Measurements from ENCODE around the gene LACTB. TPM values are rescaled to one million over a fixed set of nuclear protein-coding genes. Genes with fewer than 3 reads are reported as not detected.

The LACTB gene, protein sequence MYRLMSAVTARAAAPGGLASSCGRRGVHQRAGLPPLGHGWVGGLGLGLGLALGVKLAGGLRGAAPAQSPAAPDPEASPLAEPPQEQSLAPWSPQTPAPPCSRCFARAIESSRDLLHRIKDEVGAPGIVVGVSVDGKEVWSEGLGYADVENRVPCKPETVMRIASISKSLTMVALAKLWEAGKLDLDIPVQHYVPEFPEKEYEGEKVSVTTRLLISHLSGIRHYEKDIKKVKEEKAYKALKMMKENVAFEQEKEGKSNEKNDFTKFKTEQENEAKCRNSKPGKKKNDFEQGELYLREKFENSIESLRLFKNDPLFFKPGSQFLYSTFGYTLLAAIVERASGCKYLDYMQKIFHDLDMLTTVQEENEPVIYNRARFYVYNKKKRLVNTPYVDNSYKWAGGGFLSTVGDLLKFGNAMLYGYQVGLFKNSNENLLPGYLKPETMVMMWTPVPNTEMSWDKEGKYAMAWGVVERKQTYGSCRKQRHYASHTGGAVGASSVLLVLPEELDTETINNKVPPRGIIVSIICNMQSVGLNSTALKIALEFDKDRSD
- polyA plus RNA-seq (2013, experiment 1 of 2), result 10.2 TPM
- 11.0 TPM for polyA plus RNA-seq (2013, experiment 2 of 2)

DNA sequence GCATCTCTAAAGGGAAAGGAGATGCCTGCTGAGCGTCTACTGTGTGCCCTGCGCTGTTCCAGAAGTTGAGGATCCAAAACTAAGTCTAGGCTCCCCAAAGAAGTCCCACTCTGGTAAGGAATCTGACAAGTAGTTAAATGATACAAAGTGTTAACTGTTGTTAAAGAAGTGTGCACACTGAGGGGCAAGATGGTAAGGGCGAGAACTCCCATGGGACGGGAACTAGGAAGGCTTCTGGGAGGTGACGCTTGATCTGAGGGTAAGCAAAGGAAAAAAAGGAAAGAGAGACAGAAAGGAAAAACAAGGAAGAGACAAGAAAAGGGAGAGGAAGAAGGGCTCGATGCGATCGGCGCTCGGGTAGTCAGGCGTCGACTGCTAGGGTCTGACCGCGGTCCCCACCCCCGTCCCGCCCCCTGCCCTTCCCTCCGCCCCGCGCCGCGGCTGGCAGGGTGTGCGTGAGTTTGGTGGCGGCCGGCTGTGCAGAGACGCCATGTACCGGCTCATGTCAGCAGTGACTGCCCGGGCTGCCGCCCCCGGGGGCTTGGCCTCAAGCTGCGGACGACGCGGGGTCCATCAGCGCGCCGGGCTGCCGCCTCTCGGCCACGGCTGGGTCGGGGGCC, at the start of gene LACTB:
Gene LACTB, plus strand, starts transcription at position 480 of the 620 bp plus-strand sequence. Its CDS starts 11 bp downstream, at position 491.
- Histone ChIP-seq H3K27ac (ENCODE audit: low read depth, low read length, severe bottlenecking) (peak within 1 kb of the TSS; percentile 16), H3K9me3 (ENCODE audit: control insufficient read depth, low read length) (peaks cover 8% of the 10 kb centered on the region), H3K4me3 (ENCODE audit: extremely low read depth, insufficient read depth, low read length, poor library complexity, severe bottlenecking) (peak within 1 kb of the TSS; percentile 75), H3K4me1 (ENCODE audit: control insufficient read depth, insufficient read depth, low read length, poor library complexity, severe bottlenecking) (no peaks in the 10 kb centered on the region), H3K36me3 (ENCODE audit: control insufficient read depth, insufficient read depth, low read length) (no peaks in the 10 kb centered on the region)
- 4 to 10% methylated on average over 17 to 25 of the region's 40 CpGs for WGBS, 2 experiments (ENCODE audit: insufficient coverage in 2 of 2)

DNA sequence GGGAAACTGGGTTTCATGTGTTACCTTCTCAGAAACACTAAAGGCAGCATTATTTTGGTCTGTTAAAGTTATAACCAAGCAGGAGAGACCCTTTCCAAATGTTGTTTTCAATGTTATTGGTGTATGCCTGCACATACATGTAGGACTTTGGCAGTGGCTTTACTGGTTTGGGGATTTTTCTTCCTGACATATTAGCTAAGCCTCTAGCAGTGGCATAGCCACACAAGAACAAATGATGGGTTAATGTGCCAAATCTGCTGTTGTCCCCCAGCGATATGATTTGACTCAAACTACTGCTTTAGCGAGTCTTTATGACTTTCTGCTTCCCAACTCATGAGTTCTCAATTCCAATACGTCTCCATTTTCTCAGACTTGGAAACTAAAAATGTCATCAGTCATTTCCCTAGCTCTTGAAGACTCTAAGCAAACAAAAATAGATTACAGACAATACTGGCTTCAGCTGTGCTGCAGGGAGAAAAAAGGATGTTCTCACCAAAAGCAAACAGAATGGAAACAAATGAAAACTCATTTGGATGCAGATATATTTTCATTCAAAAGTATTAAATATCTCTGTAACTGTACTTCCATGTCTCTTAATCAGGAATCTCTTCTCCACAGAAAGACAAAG, 49.5 kb upstream of the LACTB start:
- no peak overlapping the region for H3K4me3 ChIP-seq (ENCODE audit: extremely low read depth, insufficient read depth, low read length, poor library complexity, severe bottlenecking)
- no peaks in the 10 kb centered on the region for H3K9me3 ChIP-seq (ENCODE audit: control insufficient read depth, low read length)
- 91 to 100% methylated on average over 3 of the region's 3 CpGs for WGBS, 2 experiments (ENCODE audit: insufficient coverage in 2 of 2)
- peaks cover 52% of the 10 kb centered on the region for H3K36me3 ChIP-seq (ENCODE audit: control insufficient read depth, insufficient read depth, low read length)
- H3K4me1 ChIP-seq (ENCODE audit: control insufficient read depth, insufficient read depth, low read length, poor library complexity, severe bottlenecking), result peaks cover 21% of the 10 kb centered on the region
- H3K27ac ChIP-seq (ENCODE audit: low read depth, low read length, severe bottlenecking), result peak overlapping the region; percentile 62

DNA sequence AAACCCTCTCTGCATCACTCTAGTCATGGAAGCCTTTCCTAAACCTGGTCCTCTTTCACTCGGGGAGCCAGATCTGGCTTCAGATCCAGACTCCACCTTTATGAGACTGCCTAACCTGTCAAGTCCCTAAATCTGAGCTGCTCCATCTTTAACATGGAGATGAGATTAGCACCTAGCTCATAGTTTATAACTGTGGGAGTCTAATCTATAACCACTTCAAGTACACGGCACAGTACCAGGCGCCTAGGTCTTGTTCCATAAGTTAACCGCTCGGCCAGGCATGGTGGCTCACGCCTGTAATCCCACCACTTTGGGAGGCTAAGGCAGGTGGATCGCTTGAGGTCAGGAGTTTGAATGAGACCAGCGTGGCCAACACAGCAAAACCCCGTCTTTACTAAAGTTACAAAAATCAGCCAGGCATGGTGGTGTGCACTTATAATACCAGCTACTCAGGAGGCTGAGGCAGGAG, 48.8 kb upstream of the LACTB start:
- H3K27ac ChIP-seq (ENCODE audit: low read depth, low read length, severe bottlenecking), result peak overlapping the region; percentile 62
- H3K36me3 ChIP-seq (ENCODE audit: control insufficient read depth, insufficient read depth, low read length), result peaks cover 45% of the 10 kb centered on the region

DNA sequence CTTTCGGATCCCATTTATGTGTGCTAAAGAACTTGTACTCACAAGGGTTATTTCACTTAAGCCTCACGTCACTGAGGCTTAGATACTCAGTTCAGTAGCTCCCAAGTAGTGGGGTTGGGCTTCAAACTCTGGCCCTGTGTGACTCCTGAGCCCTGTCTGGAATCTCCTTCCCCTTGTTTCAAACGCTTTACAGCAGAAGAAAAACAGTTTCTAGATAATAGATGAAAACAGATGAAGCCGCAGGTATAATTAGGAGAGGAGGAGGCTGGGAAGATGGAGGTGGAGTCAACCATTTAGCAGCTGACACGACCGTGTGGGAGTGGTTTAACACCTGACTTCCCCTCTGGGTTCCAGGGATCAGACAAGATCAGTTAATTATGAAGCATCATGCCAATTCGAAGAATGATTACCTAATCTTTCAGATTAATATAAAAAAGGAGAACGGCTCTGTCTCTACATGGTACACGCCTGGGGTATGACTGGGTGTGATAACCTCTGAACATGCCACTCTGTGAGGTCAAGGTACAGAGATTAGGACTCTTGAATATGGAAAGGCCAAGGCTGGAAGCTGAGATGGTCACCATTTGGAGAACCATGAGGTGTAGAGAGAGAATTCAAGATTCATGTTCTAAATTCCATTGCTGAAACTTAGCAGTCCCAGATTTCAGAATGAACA, 48.0 kb upstream of the LACTB start:
- H3K4me1 ChIP-seq (ENCODE audit: control insufficient read depth, insufficient read depth, low read length, poor library complexity, severe bottlenecking), result peaks cover 31% of the 10 kb centered on the region
- no peaks in the 10 kb centered on the region for H3K9me3 ChIP-seq (ENCODE audit: control insufficient read depth, low read length)
- peak overlapping the region; percentile 6 for H3K27ac ChIP-seq (ENCODE audit: low read depth, low read length, severe bottlenecking)
- H3K36me3 ChIP-seq (ENCODE audit: control insufficient read depth, insufficient read depth, low read length), result peaks cover 37% of the 10 kb centered on the region
- H3K4me3 ChIP-seq (ENCODE audit: extremely low read depth, insufficient read depth, low read length, poor library complexity, severe bottlenecking), result no peak overlapping the region
- WGBS, 2 experiments (ENCODE audit: insufficient coverage in 2 of 2), result 93 to 100% methylated on average over 3 to 6 of the region's 9 CpGs

More for the DNA sequence above, 48.8 kb upstream of the LACTB start:
- no peaks in the 10 kb centered on the region for H3K9me3 ChIP-seq (ENCODE audit: control insufficient read depth, low read length)
- WGBS, 2 experiments (ENCODE audit: insufficient coverage in 2 of 2), result 88 to 100% methylated on average over 7 of the region's 9 CpGs
- H3K4me1 ChIP-seq (ENCODE audit: control insufficient read depth, insufficient read depth, low read length, poor library complexity, severe bottlenecking), result peaks cover 28% of the 10 kb centered on the region
- no peak overlapping the region for H3K4me3 ChIP-seq (ENCODE audit: extremely low read depth, insufficient read depth, low read length, poor library complexity, severe bottlenecking)

DNA sequence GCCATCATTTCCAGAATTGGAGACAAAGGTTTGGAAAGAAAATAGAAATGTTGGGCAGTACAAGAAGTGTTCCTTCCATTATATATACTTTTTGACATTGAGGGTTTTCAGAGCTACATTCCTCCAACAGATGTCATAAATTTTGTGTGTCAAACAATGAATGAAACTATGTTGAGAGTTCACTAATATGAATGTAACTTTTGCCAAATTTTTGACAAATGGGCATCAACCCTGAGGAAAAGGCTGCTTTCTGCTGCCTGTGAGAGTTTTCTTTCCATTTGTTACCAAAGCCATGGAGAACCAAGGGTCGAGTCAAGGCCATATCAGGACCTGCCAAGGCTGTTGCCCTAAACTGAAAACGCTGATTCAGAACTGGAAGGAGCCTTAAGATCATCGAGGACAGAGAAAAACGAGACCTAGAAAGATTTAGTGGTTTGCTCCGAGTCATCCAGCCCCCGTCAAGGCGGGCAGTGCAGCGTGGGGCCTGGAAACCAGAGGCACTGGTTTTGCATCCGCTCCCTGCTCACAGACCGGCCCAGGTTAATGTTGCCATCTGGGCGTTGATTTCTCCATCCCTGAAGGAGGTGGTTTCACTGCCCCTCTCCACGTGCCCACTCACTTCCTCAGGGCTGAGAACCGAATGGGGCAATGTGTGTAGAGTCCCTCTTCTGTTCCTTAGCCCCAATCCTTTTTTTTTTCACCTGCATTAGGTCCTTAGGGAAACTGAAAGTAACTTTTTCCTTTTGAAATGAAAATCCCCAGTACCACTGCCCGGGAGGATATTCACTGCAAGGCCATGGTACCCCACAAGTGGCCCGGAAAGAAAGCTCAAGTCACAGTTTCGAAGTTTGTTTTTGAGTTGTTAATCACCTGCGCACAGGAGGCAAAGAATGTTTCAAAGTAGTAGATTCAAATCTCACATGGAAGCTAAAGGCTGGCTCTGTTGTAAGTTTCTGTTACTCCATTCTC, 46.4 kb upstream of the LACTB start:
- H3K27ac ChIP-seq (ENCODE audit: low read depth, low read length, severe bottlenecking), result peak overlapping the region; percentile 57
- WGBS, 2 experiments (ENCODE audit: insufficient coverage in 2 of 2), result 76 to 79% methylated on average over 15 to 17 of the region's 17 CpGs
- H3K36me3 ChIP-seq (ENCODE audit: control insufficient read depth, insufficient read depth, low read length), result peaks cover 21% of the 10 kb centered on the region
- H3K9me3 ChIP-seq (ENCODE audit: control insufficient read depth, low read length), result no peaks in the 10 kb centered on the region
- no peak overlapping the region for H3K4me3 ChIP-seq (ENCODE audit: extremely low read depth, insufficient read depth, low read length, poor library complexity, severe bottlenecking)
- H3K4me1 ChIP-seq (ENCODE audit: control insufficient read depth, insufficient read depth, low read length, poor library complexity, severe bottlenecking), result peaks cover 42% of the 10 kb centered on the region

DNA sequence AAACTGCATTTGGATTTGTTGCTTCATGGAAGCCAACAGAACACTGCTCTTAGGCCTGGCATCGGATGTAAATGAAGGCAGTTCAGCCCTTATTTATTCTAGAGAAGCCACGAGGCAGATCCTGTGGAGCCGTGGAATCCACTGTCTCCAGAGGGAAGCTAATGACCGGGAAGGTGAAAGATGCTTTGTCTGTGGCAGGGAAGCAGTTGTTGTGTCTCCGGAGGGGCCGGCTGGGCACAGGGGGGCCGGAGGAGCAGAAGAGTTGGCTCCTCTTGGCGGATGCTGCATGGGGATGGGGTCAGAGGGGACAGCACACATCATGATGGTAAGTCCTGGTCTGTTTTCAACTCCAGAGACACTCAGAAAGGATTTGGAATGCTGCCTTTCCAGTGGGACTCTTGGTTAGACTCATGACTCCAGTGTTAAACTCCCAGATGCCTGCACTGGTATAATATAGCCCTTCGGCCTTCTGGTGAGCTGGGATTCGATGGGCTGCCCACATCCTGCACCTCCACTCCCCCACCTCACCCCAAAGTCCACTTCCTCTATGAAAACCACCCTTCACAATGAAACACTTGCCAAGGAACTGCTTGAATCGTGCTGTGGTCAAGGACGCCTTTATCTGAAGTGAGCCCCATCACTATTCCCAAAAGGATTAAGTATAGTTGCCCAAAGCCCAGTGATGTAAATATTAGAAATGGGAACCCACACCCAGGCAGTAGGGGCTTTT, 45.5 kb upstream of the LACTB start:
- 51% methylated on average over 9 to 10 of the region's 12 CpGs for WGBS, 2 experiments (ENCODE audit: insufficient coverage in 2 of 2)
- Histone ChIP-seq H3K4me1 (ENCODE audit: control insufficient read depth, insufficient read depth, low read length, poor library complexity, severe bottlenecking) (peaks cover 47% of the 10 kb centered on the region), H3K4me3 (ENCODE audit: extremely low read depth, insufficient read depth, low read length, poor library complexity, severe bottlenecking) (no peak overlapping the region), H3K36me3 (ENCODE audit: control insufficient read depth, insufficient read depth, low read length) (peaks cover 13% of the 10 kb centered on the region), H3K9me3 (ENCODE audit: control insufficient read depth, low read length) (no peaks in the 10 kb centered on the region), H3K27ac (ENCODE audit: low read depth, low read length, severe bottlenecking) (peak overlapping the region; percentile 19)

DNA sequence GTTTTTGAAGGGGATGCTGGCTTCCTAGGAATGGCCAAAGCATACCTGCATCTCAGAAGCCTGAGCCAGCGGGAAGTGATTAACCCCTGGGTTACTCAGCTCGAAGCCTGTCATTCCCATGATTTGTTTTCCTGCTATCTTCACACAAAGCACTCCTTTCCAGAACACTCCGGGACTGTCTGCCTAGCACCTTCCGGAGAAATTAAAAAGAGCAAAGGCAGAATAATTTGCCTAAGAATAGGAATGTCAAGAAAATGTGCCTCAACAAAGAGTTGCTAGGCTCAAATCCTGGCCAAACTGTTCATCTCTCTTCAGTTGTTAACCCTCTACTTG, 45.0 kb upstream of the LACTB start:
- Histone ChIP-seq H3K9me3 (ENCODE audit: control insufficient read depth, low read length) (no peaks in the 10 kb centered on the region), H3K4me1 (ENCODE audit: control insufficient read depth, insufficient read depth, low read length, poor library complexity, severe bottlenecking) (peaks cover 47% of the 10 kb centered on the region), H3K4me3 (ENCODE audit: extremely low read depth, insufficient read depth, low read length, poor library complexity, severe bottlenecking) (no peak overlapping the region), H3K36me3 (ENCODE audit: control insufficient read depth, insufficient read depth, low read length) (peaks cover 8% of the 10 kb centered on the region), H3K27ac (ENCODE audit: low read depth, low read length, severe bottlenecking) (peak overlapping the region; percentile 17)
- WGBS, 2 experiments (ENCODE audit: insufficient coverage in 2 of 2), result 50% methylated on average over 2 of the region's 4 CpGs; no CpG with 5 or more reads in 1 of the 2 experiments

DNA sequence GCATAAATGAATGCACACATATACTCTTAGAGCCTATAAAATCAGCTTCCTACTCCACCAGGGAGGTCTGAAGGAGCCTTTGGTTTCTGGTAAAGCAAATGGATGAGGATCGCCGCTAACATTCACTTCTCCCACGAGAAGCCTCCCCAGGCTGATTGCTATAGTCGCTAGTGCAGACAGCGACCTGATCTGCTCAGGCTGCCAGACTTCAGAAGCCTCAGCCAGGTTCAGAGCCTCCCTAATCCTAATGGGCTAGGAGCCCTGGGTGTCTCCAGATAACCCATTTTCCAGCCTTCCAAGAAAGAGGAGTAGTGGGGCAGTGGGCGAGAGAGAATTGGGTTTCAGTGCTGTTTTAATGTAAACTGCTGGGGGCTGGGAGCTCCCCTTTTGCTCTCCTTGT, 43.7 kb upstream of the LACTB start:
- Histone ChIP-seq H3K36me3 (ENCODE audit: control insufficient read depth, insufficient read depth, low read length) (no peaks in the 10 kb centered on the region), H3K27ac (ENCODE audit: low read depth, low read length, severe bottlenecking) (peak overlapping the region; percentile 16), H3K4me1 (ENCODE audit: control insufficient read depth, insufficient read depth, low read length, poor library complexity, severe bottlenecking) (peaks cover 58% of the 10 kb centered on the region), H3K4me3 (ENCODE audit: extremely low read depth, insufficient read depth, low read length, poor library complexity, severe bottlenecking) (no peak overlapping the region), H3K9me3 (ENCODE audit: control insufficient read depth, low read length) (no peaks in the 10 kb centered on the region)
- WGBS, 2 experiments (ENCODE audit: insufficient coverage in 2 of 2), result 30 to 64% methylated on average over 3 to 5 of the region's 6 CpGs

DNA sequence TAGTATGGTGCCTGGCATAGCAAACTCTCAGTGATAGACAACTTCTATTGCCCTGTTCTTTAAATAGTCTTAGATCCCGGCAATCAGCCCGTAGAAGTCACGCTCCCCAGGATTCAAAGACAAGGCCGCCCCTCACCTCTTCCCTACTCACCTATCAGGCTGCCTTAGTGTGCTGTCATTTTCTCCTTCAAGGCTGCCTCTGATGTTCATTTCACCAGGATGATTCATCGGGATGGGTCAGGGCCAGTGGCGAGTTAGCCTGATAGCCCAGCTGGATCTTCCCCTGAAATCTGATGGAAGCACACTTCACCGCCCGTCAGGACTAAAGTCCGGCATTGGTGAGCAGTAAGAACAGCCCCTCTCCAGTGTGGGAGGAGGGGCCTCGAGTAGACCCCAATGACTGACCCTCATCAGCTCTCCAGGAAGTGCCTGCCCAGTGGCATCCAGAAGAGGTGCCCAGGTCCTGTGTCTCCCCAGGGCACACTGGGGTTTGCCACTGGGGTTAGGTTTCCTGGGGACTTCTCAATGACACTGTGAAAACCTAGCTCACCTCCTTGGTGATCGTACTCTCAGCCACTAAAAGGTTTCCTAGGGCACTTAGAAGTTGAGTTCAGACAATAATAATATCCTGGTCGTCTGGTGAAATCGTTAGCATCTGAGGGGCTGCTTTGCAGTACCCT, 41.6 kb upstream of the LACTB start:
- Histone ChIP-seq H3K4me3 (ENCODE audit: extremely low read depth, insufficient read depth, low read length, poor library complexity, severe bottlenecking) (no peak overlapping the region), H3K9me3 (ENCODE audit: control insufficient read depth, low read length) (no peaks in the 10 kb centered on the region), H3K4me1 (ENCODE audit: control insufficient read depth, insufficient read depth, low read length, poor library complexity, severe bottlenecking) (peaks cover 62% of the 10 kb centered on the region), H3K36me3 (ENCODE audit: control insufficient read depth, insufficient read depth, low read length) (no peaks in the 10 kb centered on the region), H3K27ac (ENCODE audit: low read depth, low read length, severe bottlenecking) (no peak overlapping the region)
- WGBS, 2 experiments (ENCODE audit: insufficient coverage in 2 of 2), result 87 to 88% methylated on average over 13 of the region's 13 CpGs
